H1 (cell line): ENCODE measurements around the gene CCDC197. TPM values are rescaled to one million over a fixed set of nuclear protein-coding genes. Genes with fewer than 3 reads are reported as not detected.

Source experiments
- CTCF ChIA-PET: fragments of 300-600 bp; sonication (Branson Sonifier 250); formaldehyde crosslinking; loops from one replicate; lab custom pipeline; 2021; ENCODE audit not compliant: partially characterized antibody; lab: Charles Lee
- POLR2A ChIA-PET: fragments of 300-600 bp; sonication (Branson Sonifier 250); formaldehyde crosslinking; loops from one replicate; lab custom pipeline; 2021; ENCODE audit warnings: inconsistent platforms; ENCODE audit not compliant: partially characterized antibody; lab: Charles Lee
- DNase-seq, 2 experiments: peaks; one replicate each; pipeline versions ENCODE4 v3.0.0 to v3.0.0-alpha.2; 2010 to 2022; ENCODE audit warnings: low spot score in 2 of 2, low read depth in 1 of 2, mixed read lengths in 1 of 2
- FAIRE-seq: peaks from 2 replicates; lab custom pipeline; 2011; peaks lifted over from hg19 to GRCh38; lab: Jason Lieb, UNC
- H2AFZ ChIP-seq: 2 replicates; pipeline ENCODE4 v1.8.1; 2012; ENCODE audit warnings: low read length, inconsistent platforms
- H2AK5ac ChIP-seq: 2 replicates; pipeline ENCODE4 v1.6.1; 2013; ENCODE audit warnings: low read depth, low read length
- H2BK120ac ChIP-seq: replicated peaks from 2 replicates; pipeline ENCODE3; 2013; ENCODE audit warnings: low read depth, low read length, inconsistent platforms
- H2BK12ac ChIP-seq: 2 replicates; pipeline ENCODE4 v1.6.1; 2013; ENCODE audit warnings: low read depth, low read length
- H2BK15ac ChIP-seq: 2 replicates; pipeline ENCODE4 v1.6.1; 2013; ENCODE audit warnings: low read length
- H2BK20ac ChIP-seq: 2 replicates; pipeline ENCODE4 v1.6.1; 2013; ENCODE audit warnings: low read length
- H2BK5ac ChIP-seq: 2 replicates; pipeline ENCODE4 v1.6.1; 2013; ENCODE audit warnings: low read depth, low read length
- H3K14ac ChIP-seq: 2 replicates; pipeline ENCODE4 v1.6.1; 2013; ENCODE audit warnings: inconsistent platforms; ENCODE audit not compliant: insufficient read length
- H3K18ac ChIP-seq: 2 replicates; pipeline ENCODE4 v1.6.1; 2013; ENCODE audit warnings: low read length; ENCODE audit errors: extremely low read depth
- H3K23ac ChIP-seq: 2 replicates; pipeline ENCODE4 v1.6.1; 2013; ENCODE audit warnings: inconsistent platforms; ENCODE audit not compliant: insufficient read length
- H3K23me2 ChIP-seq: 2 replicates; pipeline ENCODE4 v1.6.1; 2013; ENCODE audit warnings: low read depth, low read length
- H3K27ac ChIP-seq: 2 replicates; pipeline ENCODE4 v1.6.1; 2011; ENCODE audit warnings: low read depth, low read length, inconsistent platforms
- H3K27me3 ChIP-seq, 4 experiments: replicated peaks in 1 of 4; 1 replicate in 1 of 4; 2 replicates in 3 of 4; pipeline versions ENCODE4 v1.6.1 to v1.8.1; 2011 to 2013; ENCODE audit warnings: low read length in 3 of 4, mild to moderate bottlenecking in 3 of 4, inconsistent platforms in 2 of 4, mixed read lengths in 2 of 4, moderate library complexity in 1 of 4; ENCODE audit not compliant: control insufficient read depth in 3 of 4, insufficient read depth in 3 of 4; ENCODE audit errors: extremely low read depth in 1 of 4
- H3K36me3 ChIP-seq, 4 experiments: 2 replicates each; pipeline versions ENCODE4 v1.6.1 to v1.8.1; 2011 to 2013; ENCODE audit warnings: mild to moderate bottlenecking in 4 of 4, low read length in 3 of 4, moderate library complexity in 2 of 4, control low read depth in 1 of 4, inconsistent platforms in 1 of 4; ENCODE audit not compliant: insufficient read depth in 4 of 4, control insufficient read depth in 2 of 4
- H3K4ac ChIP-seq: replicated peaks from 2 replicates; pipeline ENCODE3; 2013; ENCODE audit warnings: low read length, low read depth, mixed read lengths, inconsistent platforms; ENCODE audit not compliant: insufficient read length
- H3K4me1 ChIP-seq, 4 experiments: replicated peaks in 1 of 4; 1 replicate in 1 of 4; 2 replicates in 3 of 4; pipeline versions ENCODE4 v1.6.1 to v1.8.1; 2011 to 2013; ENCODE audit warnings: low read length in 3 of 4, inconsistent platforms in 2 of 4, mixed read lengths in 1 of 4; ENCODE audit not compliant: insufficient read depth in 4 of 4, control insufficient read depth in 3 of 4
- H3K4me2 ChIP-seq, 2 experiments: 2 replicates each; pipeline versions ENCODE4 v1.6.1 to v1.8.1; 2011 to 2013; ENCODE audit warnings: low read depth in 2 of 2, low read length in 2 of 2, control low read depth in 1 of 2, inconsistent platforms in 1 of 2, mild to moderate bottlenecking in 1 of 2; ENCODE audit not compliant: insufficient read depth in 1 of 2
- H3K4me3 ChIP-seq, 4 experiments: fragments of 200-600, 300-600 bp in 1 of 4; sonication (generic), shearing (Covaris generic), sonication (Bioruptor Twin) in 1 of 4; 2 replicates each; pipeline versions ENCODE4 v1.5.1 to v1.8.1; 2011 to 2016; ENCODE audit warnings: low read length in 4 of 4, low read depth in 3 of 4, control low read depth in 2 of 4, inconsistent platforms in 2 of 4, mild to moderate bottlenecking in 2 of 4, mixed read lengths in 1 of 4, moderate library complexity in 1 of 4; ENCODE audit not compliant: insufficient read depth in 2 of 4; ENCODE audit errors: extremely low read depth in 1 of 4
- H3K56ac ChIP-seq: replicated peaks from 2 replicates; pipeline ENCODE3; 2013; ENCODE audit warnings: low read depth, mild to moderate bottlenecking, mixed read lengths, low read length, inconsistent platforms; ENCODE audit not compliant: insufficient read length
- H3K79me1 ChIP-seq: 2 replicates; pipeline ENCODE4 v1.6.1; 2013; ENCODE audit warnings: low read depth, low read length, control low read depth
- H3K79me2 ChIP-seq, 2 experiments: 2 replicates each; pipeline versions ENCODE4 v1.6.1 to v1.8.1; 2012 to 2013; ENCODE audit warnings: low read length in 2 of 2, mild to moderate bottlenecking in 2 of 2, inconsistent platforms in 1 of 2; ENCODE audit not compliant: insufficient read depth in 2 of 2, control insufficient read depth in 1 of 2
- H3K9ac ChIP-seq, 4 experiments: replicated peaks in 1 of 4; 1 replicate in 1 of 4; 2 replicates in 3 of 4; pipeline versions ENCODE4 v1.6.1 to v1.8.1; 2011 to 2013; ENCODE audit warnings: low read depth in 3 of 4, low read length in 3 of 4, control low read depth in 2 of 4, mild to moderate bottlenecking in 2 of 4, moderate library complexity in 2 of 4, inconsistent platforms in 1 of 4; ENCODE audit errors: extremely low read depth in 1 of 4
- H3K9me3 ChIP-seq, 2 experiments: 2 replicates each; pipeline versions ENCODE4 v1.6.1 to v1.8.1; 2012 to 2013; ENCODE audit warnings: mild to moderate bottlenecking in 2 of 2, moderate library complexity in 2 of 2, control low read depth in 1 of 2, inconsistent platforms in 1 of 2, low read depth in 1 of 2, low read length in 1 of 2, mixed read lengths in 1 of 2; ENCODE audit not compliant: insufficient read depth in 2 of 2
- H4K20me1 ChIP-seq, 2 experiments: replicated peaks in 1 of 2; 2 replicates each; pipeline versions ENCODE3 to v1.8.1; 2011 to 2013; ENCODE audit warnings: inconsistent platforms in 2 of 2, low read length in 2 of 2, mild to moderate bottlenecking in 1 of 2; ENCODE audit not compliant: insufficient read depth in 2 of 2, control insufficient read depth in 1 of 2
- H4K5ac ChIP-seq: 2 replicates; pipeline ENCODE4 v1.6.1; 2013; ENCODE audit warnings: low read length, low read depth, mixed read lengths, inconsistent platforms; ENCODE audit not compliant: insufficient read length
- H4K8ac ChIP-seq: 2 replicates; pipeline ENCODE4 v1.8.0; 2013; ENCODE audit warnings: mild to moderate bottlenecking, moderate library complexity, low read length, inconsistent platforms; ENCODE audit not compliant: insufficient read depth; ENCODE audit errors: extremely low read depth
- H4K91ac ChIP-seq: replicated peaks from 2 replicates; pipeline ENCODE3; 2013; ENCODE audit warnings: low read length, mixed read lengths, inconsistent platforms; ENCODE audit not compliant: insufficient read length
- EP300 ChIP-seq, 2 experiments: IDR thresholded peaks; 1 replicate in 1 of 2; 2 replicates in 1 of 2; pipeline ENCODE4 v1.6.1; 2011 to 2012; ENCODE audit warnings: low read depth in 2 of 2, low read length in 2 of 2, mild to moderate bottlenecking in 2 of 2, borderline replicate concordance in 1 of 2, inconsistent platforms in 1 of 2, moderate library complexity in 1 of 2
- HDAC2 ChIP-seq, 2 experiments: fragments of 300-600 bp in 1 of 2; sonication (generic) in 1 of 2; IDR thresholded peaks; 2 replicates each; pipeline ENCODE4 v1.6.1; 2011 to 2012; ENCODE audit warnings: low read depth in 2 of 2, low read length in 2 of 2, mild to moderate bottlenecking in 2 of 2, moderate library complexity in 2 of 2, borderline replicate concordance in 1 of 2, inconsistent platforms in 1 of 2
- HDAC6 ChIP-seq: IDR thresholded peaks from one replicate; pipeline ENCODE4 v1.7.1; 2012; ENCODE audit warnings: low read depth, mild to moderate bottlenecking, inconsistent platforms, low read length, moderate library complexity
- KDM5A ChIP-seq: fragments of 200-600 bp; IDR thresholded peaks from 2 replicates; pipeline ENCODE4 v1.7.1; 2012; ENCODE audit warnings: mild to moderate bottlenecking, low read length, inconsistent platforms, mixed read lengths
- PHF8 ChIP-seq: fragments of 200-600 bp; sonication (generic); conservative IDR thresholded peaks from 2 replicates; pipeline ENCODE4 v1.7.1; 2012; ENCODE audit warnings: low read depth, mild to moderate bottlenecking, inconsistent platforms, low read length, moderate library complexity
- POU5F1 ChIP-seq: IDR thresholded peaks from 2 replicates; pipeline ENCODE4 v1.6.1; 2011; ENCODE audit warnings: low read depth, mild to moderate bottlenecking, low read length, moderate library complexity
- SIRT6 ChIP-seq: IDR thresholded peaks from one replicate; pipeline ENCODE4 v1.7.1; 2012; ENCODE audit warnings: low read length, inconsistent platforms
- SP1 ChIP-seq: IDR thresholded peaks from 2 replicates; pipeline ENCODE4 v1.6.1; 2011; ENCODE audit warnings: low read depth, low read length
- SP4 ChIP-seq: IDR thresholded peaks from 2 replicates; pipeline ENCODE4 v1.6.1; 2012; ENCODE audit warnings: low read length, inconsistent platforms
- ZNF274 ChIP-seq: IDR thresholded peaks from 2 replicates; pipeline ENCODE4 v1.7.0; 2012; ENCODE audit warnings: low read length, borderline replicate concordance; ENCODE audit errors: extremely low read depth
- WGBS, 2 experiments: shearing (Covaris generic) in 1 of 2; methylation state at CpG; one replicate each; pipeline versions ENCODE4 v1.1.6 to v1.1.7; 2013 to 2015; ENCODE audit warnings: low lambda C conversion rate in 2 of 2, mixed read lengths in 2 of 2, inconsistent platforms in 1 of 2, low coverage in 1 of 2, missing lambda C conversion rate in 1 of 2; ENCODE audit not compliant: insufficient replicate concordance in 2 of 2, insufficient coverage in 1 of 2, insufficient read length in 1 of 2; ENCODE audit errors: extremely low coverage in 1 of 2, missing lambda C conversion rate in 1 of 2; 5-methylcytosine and 5-hydroxymethylcytosine counted together
- polyA plus RNA-seq, 7 experiments: library from polyadenylated mRNA; depleted of rRNA in 3 of 7; stranded (reverse) in 5 of 7; unstranded in 2 of 7; fragments of >200 nt in 5 of 7; fragments of 200-250 nt in 2 of 7; gene quantifications; 1 replicate in 5 of 7; 2 replicates in 1 of 7; 4 replicates in 1 of 7; pipeline versions ENCODE4 v1.2.1 to v1.2.3, GENCODE V29; 2011 to 2013; ENCODE audit warnings: missing spikeins in 2 of 7, mixed read lengths in 2 of 7
- total RNA-seq: library from RNA; stranded (reverse); fragmentation: NEBNext Ultra II Directional; extraction: Animal tissue kit (Norgen Biotek cat#: 25700); gene quantifications from 2 replicates; pipeline ENCODE4 v1.2.1, GENCODE V29; 2021
- TF ChIP-seq, protein P1 (sequence below): IDR thresholded peaks from 2 replicates; pipeline ENCODE4 v1.6.1; 2012; ENCODE audit warnings: inconsistent platforms
- TF ChIP-seq, protein P2 (sequence below): IDR thresholded peaks from 2 replicates; pipeline ENCODE4 v1.6.1; 2012; ENCODE audit warnings: inconsistent platforms
- TF ChIP-seq, protein P3 (sequence below): IDR thresholded peaks from 2 replicates; pipeline ENCODE4 v1.6.1; 2011; ENCODE audit warnings: low read depth, mild to moderate bottlenecking, low read length; ENCODE audit not compliant: insufficient read depth

The CCDC197 gene
- total and polyA plus RNA-seq, 2 of the 8 experiments (the other 6 are each of a cell fraction or from before 2014, with no cell fraction given) = not detected

DNA sequence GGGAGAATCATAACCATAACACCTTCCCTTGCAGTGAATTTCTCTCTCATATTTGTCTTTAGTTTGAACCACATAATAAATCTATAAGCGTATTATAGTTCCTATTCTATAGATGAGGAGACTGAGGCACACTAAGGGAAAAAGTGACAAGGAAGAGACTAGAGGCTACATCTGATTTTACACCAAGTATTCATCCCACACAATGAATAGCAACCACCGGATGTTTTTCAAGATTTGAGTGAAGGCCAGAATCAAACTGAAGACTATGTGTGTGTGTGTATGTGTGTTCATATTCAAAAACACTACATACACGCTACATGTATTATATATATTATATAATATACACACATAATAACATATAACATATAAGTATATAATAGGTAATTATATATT is 25.5 kb upstream of the CCDC197 start:
- WGBS, 2 experiments = 84% methylated on average over 3 of the region's 3 CpGs; no CpG with 5 or more reads in 1 of the 2 experiments
- no peaks in the 10 kb centered on the region for H3K79me1 ChIP-seq
- no peak overlapping the region for H3K14ac ChIP-seq
- no peak overlapping the region for H2BK12ac ChIP-seq
- H3K4me2 ChIP-seq = no peak overlapping the region
- H2BK120ac ChIP-seq = no peak overlapping the region
- H3K56ac ChIP-seq = no peak overlapping the region
- POLR2A ChIA-PET = no interaction called here
- H3K4me3 ChIP-seq = no peak overlapping the region
- CTCF ChIA-PET = interaction anchor here (1.2 to 7.8 kb wide), 12 partner anchors 12 to 165 kb away, joined by 3 to 81 read pairs (median 13); partner anchors contain the start of gene CCDC197
- no peak overlapping the region for H3K4ac ChIP-seq
- H2BK20ac ChIP-seq = no peak overlapping the region
- no peaks in the 10 kb centered on the region for H3K79me2 ChIP-seq
- H2AFZ ChIP-seq = no peak overlapping the region
- DNase-seq = no peak
- no peak overlapping the region for H3K18ac ChIP-seq
- H3K23me2 ChIP-seq = no peaks in the 10 kb centered on the region
- FAIRE-seq = no peak
- H4K8ac ChIP-seq = no peak overlapping the region
- H3K9ac ChIP-seq = no peak overlapping the region
- H2BK15ac ChIP-seq = no peak overlapping the region
- H2AK5ac ChIP-seq = no peak overlapping the region
- no peak overlapping the region for H2BK5ac ChIP-seq
- no peak overlapping the region for H4K91ac ChIP-seq
- no peaks in the 10 kb centered on the region for H4K20me1 ChIP-seq
- no peaks in the 10 kb centered on the region for H3K9me3 ChIP-seq
- H3K23ac ChIP-seq = no peak overlapping the region
- H3K36me3 ChIP-seq = no peaks in the 10 kb centered on the region
- no peak overlapping the region for H3K27ac ChIP-seq
- H4K5ac ChIP-seq = no peak overlapping the region
- peaks cover 0 to 3% (median 0%) of the 10 kb centered on the region in 4 experiments; a peak in 1 of 7 replicates for H3K4me1 ChIP-seq
- no peaks in the 10 kb centered on the region for H3K27me3 ChIP-seq
- TF ChIP-seq HDAC6 = no peak
- TF ChIP-seq, protein P1, sequence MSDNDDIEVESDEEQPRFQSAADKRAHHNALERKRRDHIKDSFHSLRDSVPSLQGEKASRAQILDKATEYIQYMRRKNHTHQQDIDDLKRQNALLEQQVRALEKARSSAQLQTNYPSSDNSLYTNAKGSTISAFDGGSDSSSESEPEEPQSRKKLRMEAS = no peak
- no peak for TF ChIP-seq SP1
- no peak for TF ChIP-seq PHF8
- no peak for TF ChIP-seq POU5F1
- TF ChIP-seq EP300 (IDR thresholded peaks at IDR 0.05; ENCODE audit: borderline replicate concordance in 1 of 2, low read depth in 2 of 2, low read length in 2 of 2) = no peak
- no peak for TF ChIP-seq HDAC2 (IDR thresholded peaks at IDR 0.05; ENCODE audit: borderline replicate concordance in 1 of 2, low read depth in 2 of 2, low read length in 2 of 2)
- TF ChIP-seq, protein P2, sequence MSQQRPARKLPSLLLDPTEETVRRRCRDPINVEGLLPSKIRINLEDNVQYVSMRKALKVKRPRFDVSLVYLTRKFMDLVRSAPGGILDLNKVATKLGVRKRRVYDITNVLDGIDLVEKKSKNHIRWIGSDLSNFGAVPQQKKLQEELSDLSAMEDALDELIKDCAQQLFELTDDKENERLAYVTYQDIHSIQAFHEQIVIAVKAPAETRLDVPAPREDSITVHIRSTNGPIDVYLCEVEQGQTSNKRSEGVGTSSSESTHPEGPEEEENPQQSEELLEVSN = no peak
- TF ChIP-seq, protein P3, sequence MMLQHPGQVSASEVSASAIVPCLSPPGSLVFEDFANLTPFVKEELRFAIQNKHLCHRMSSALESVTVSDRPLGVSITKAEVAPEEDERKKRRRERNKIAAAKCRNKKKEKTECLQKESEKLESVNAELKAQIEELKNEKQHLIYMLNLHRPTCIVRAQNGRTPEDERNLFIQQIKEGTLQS = no peak
- TF ChIP-seq SIRT6 = no peak
- no peak for TF ChIP-seq ZNF274
- TF ChIP-seq SP4 = no peak
- TF ChIP-seq KDM5A = no peak
